Heart left ventricle (tissue), 13 donors: ENCODE measurements around the gene NTM.

Experiments used
- POLR2A ChIP-seq, 2 donors: fragments of 450-650 bp; IDR thresholded peaks; one replicate each; pipeline ENCODE4 v1.6.1; 2017; ENCODE audit warnings: antibody characterized with exemption in 2 of 2, mild to moderate bottlenecking in 2 of 2, moderate library complexity in 2 of 2
- TF ChIP-seq, protein P1 (sequence below), 12 donors: fragments of 200-600 bp; sonication (generic) in 4 of 12; IDR thresholded peaks; one replicate each; pipeline versions ENCODE4 v1.5.0 to v1.8.0; 2018 to 2022; ENCODE audit warnings: antibody characterized with exemption in 12 of 12, mild to moderate bottlenecking in 5 of 12
- donor health status: ischemic (EF 13 %, LVEDD 7.1; RV severe dilation, severe dysfunction).
- donor health status: DM: no; HTN: yes; CAD: no.
- donor health status: DM: no; HTN: no; CAD: no.
- donor health status: ischemic (EF 25% LVEDD 6.9; RV normal size, moderate dysfunction).
- donor health status: ischemic (EF 25% LVEDD 5.7; RV mildly dilated, moderate dysfunction).
- donor health status: ischemic (EF 35%, LVEDD 5.7; RV mildly dilated, moderate dysfunction).
- donor health status: nonischemic (EF 11% LVEDD 7.7; RV severe dilation, severe dysfunction).
- donor health status: DM: yes; HTN: yes; CAD: no.
- donor health status: PGD.
- donor health status: ischemic (EF 29% LVEDD 5.4; RV normal size, mild dysfunction).
- donor health status: nonischemic (EF 23%, LVEDD 6.1; RV moderate dilation, normal function).

DNA sequence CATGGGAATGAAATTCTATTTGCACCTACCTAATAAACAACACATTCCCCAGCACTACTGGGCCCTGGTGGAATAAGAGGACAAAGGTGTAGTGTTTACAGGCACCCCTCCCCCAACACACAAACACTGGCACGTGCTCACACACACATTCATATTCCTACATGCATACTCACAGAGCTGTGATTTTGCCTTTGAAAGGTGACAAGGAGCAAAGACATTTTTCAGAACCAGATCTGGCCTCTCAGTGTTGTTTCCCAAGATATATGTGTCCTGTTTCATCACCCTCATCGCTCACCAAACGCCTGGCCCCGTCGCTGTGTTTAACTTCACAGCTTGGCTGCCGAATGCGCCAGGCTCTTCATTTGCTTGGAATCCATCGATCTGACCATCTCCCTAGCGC is 292.6 kb downstream of the NTM start:
- TF ChIP-seq, protein P1, sequence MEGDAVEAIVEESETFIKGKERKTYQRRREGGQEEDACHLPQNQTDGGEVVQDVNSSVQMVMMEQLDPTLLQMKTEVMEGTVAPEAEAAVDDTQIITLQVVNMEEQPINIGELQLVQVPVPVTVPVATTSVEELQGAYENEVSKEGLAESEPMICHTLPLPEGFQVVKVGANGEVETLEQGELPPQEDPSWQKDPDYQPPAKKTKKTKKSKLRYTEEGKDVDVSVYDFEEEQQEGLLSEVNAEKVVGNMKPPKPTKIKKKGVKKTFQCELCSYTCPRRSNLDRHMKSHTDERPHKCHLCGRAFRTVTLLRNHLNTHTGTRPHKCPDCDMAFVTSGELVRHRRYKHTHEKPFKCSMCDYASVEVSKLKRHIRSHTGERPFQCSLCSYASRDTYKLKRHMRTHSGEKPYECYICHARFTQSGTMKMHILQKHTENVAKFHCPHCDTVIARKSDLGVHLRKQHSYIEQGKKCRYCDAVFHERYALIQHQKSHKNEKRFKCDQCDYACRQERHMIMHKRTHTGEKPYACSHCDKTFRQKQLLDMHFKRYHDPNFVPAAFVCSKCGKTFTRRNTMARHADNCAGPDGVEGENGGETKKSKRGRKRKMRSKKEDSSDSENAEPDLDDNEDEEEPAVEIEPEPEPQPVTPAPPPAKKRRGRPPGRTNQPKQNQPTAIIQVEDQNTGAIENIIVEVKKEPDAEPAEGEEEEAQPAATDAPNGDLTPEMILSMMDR (IDR thresholded peaks at IDR 0.05) = no peak
- TF ChIP-seq POLR2A (IDR thresholded peaks at IDR 0.05) = no peak
